Measurements from ENCODE around the gene TNK1.
"Not testable (repeated sequence)": the region's sequence is repeated elsewhere in the genome, so short reads cannot be mapped to it uniquely, and the experiment has no call there.

The TNK1 gene

GRCh38 chr17:7348478-7349242, 32.2 kb upstream of the TNK1 start:
- H3K4me1 ChIP-seq (ENCODE audit: insufficient read depth, low read length) = peaks cover 3% of the 10 kb centered on the region; the same call in 1 of the 2 replicates
- no peaks in the 10 kb centered on the region for H3K9me3 ChIP-seq (ENCODE audit: control insufficient read depth, insufficient read depth, low read length)
- H3K9ac ChIP-seq (ENCODE audit: low read depth, low read length) = no peak overlapping the region
- H3K36me3 ChIP-seq (ENCODE audit: insufficient read depth, low read length) = no peaks in the 10 kb centered on the region

- H3K9ac ChIP-seq (ENCODE audit: low read depth, low read length) = peak within 1 kb of the TSS; percentile 86
- H3K4me1 ChIP-seq (ENCODE audit: insufficient read depth, low read length) = peaks cover 3% of the 10 kb centered on the region; the same call in 1 of the 2 replicates
- no peaks in the 10 kb centered on the region for H3K36me3 ChIP-seq (ENCODE audit: insufficient read depth, low read length)
- H3K9me3 ChIP-seq (ENCODE audit: control insufficient read depth, insufficient read depth, low read length) = no peaks in the 10 kb centered on the region
Measured at GRCh38 chr17:7351665-7352502, 29.0 kb upstream of the TNK1 start, which contains the start of gene KCTD11. TSS of gene KCTD11 (plus strand) at chr17:7352162.

- H3K9ac ChIP-seq (ENCODE audit: low read depth, low read length) = peak overlapping the region; percentile 86
- H3K9me3 ChIP-seq (ENCODE audit: control insufficient read depth, insufficient read depth, low read length) = no peaks in the 10 kb centered on the region
- peaks cover 3% of the 10 kb centered on the region; the same call in 1 of the 2 replicates for H3K4me1 ChIP-seq (ENCODE audit: insufficient read depth, low read length)
- no peaks in the 10 kb centered on the region for H3K36me3 ChIP-seq (ENCODE audit: insufficient read depth, low read length)
Measured at GRCh38 chr17:7352503-7352889, 28.4 kb upstream of the TNK1 start.

- Histone ChIP-seq H3K9me3 (ENCODE audit: control insufficient read depth, insufficient read depth, low read length) (no peaks in the 10 kb centered on the region), H3K4me1 (ENCODE audit: insufficient read depth, low read length) (peaks cover 3% of the 10 kb centered on the region; the same call in 1 of the 2 replicates), H3K9ac (ENCODE audit: low read depth, low read length) (no peak overlapping the region), H3K36me3 (ENCODE audit: insufficient read depth, low read length) (no peaks in the 10 kb centered on the region)
Measured at GRCh38 chr17:7352910-7353635, 27.8 kb upstream of the TNK1 start.

GRCh38 chr17:7354262-7354843, 26.5 kb upstream of the TNK1 start:
- H3K9me3 ChIP-seq (ENCODE audit: control insufficient read depth, insufficient read depth, low read length) = no peaks in the 10 kb centered on the region
- H3K4me1 ChIP-seq (ENCODE audit: insufficient read depth, low read length) = peaks cover 3% of the 10 kb centered on the region; the same call in 1 of the 2 replicates
- H3K9ac ChIP-seq (ENCODE audit: low read depth, low read length) = no peak overlapping the region
- H3K36me3 ChIP-seq (ENCODE audit: insufficient read depth, low read length) = no peaks in the 10 kb centered on the region

GRCh38 chr17:7355053-7355452, 25.8 kb upstream of the TNK1 start, which contains the start of gene TMEM95:
TSS of gene TMEM95 (plus strand) at chr17:7355156. CDS start at chr17:7355205, 49 bp downstream.
- H3K9ac ChIP-seq (ENCODE audit: low read depth, low read length) = no peak within 1 kb of the TSS
- H3K9me3 ChIP-seq (ENCODE audit: control insufficient read depth, insufficient read depth, low read length) = no peaks in the 10 kb centered on the region
- no peaks in the 10 kb centered on the region; the same call in 1 of the 2 replicates for H3K4me1 ChIP-seq (ENCODE audit: insufficient read depth, low read length)
- H3K36me3 ChIP-seq (ENCODE audit: insufficient read depth, low read length) = no peaks in the 10 kb centered on the region

- H3K9ac ChIP-seq (ENCODE audit: low read depth, low read length) = no peak overlapping the region
Measured at GRCh38 chr17:7355573-7355972, 25.3 kb upstream of the TNK1 start.

GRCh38 chr17:7356072-7356549, 24.8 kb upstream of the TNK1 start:
- Histone ChIP-seq H3K4me1 (ENCODE audit: insufficient read depth, low read length) (no peaks in the 10 kb centered on the region; the same call in 1 of the 2 replicates), H3K36me3 (ENCODE audit: insufficient read depth, low read length) (no peaks in the 10 kb centered on the region), H3K9me3 (ENCODE audit: control insufficient read depth, insufficient read depth, low read length) (no peaks in the 10 kb centered on the region), H3K9ac (ENCODE audit: low read depth, low read length) (peak overlapping the region; percentile 7; the same call in 1 of the 2 replicates)

More at GRCh38 chr17:7355573-7355972, 25.3 kb upstream of the TNK1 start:
- no peaks in the 10 kb centered on the region for H3K9me3 ChIP-seq (ENCODE audit: control insufficient read depth, insufficient read depth, low read length)
- no peaks in the 10 kb centered on the region; the same call in 1 of the 2 replicates for H3K4me1 ChIP-seq (ENCODE audit: insufficient read depth, low read length)
- no peaks in the 10 kb centered on the region for H3K36me3 ChIP-seq (ENCODE audit: insufficient read depth, low read length)

GRCh38 chr17:7356756-7357155, 24.1 kb upstream of the TNK1 start:
- Histone ChIP-seq H3K9ac (ENCODE audit: low read depth, low read length) (no peak overlapping the region), H3K9me3 (ENCODE audit: control insufficient read depth, insufficient read depth, low read length) (no peaks in the 10 kb centered on the region), H3K4me1 (ENCODE audit: insufficient read depth, low read length) (no peaks in the 10 kb centered on the region; the same call in 1 of the 2 replicates), H3K36me3 (ENCODE audit: insufficient read depth, low read length) (no peaks in the 10 kb centered on the region)

GRCh38 chr17:7357381-7357780, 23.5 kb upstream of the TNK1 start:
- Histone ChIP-seq H3K9ac (ENCODE audit: low read depth, low read length) (no peak overlapping the region), H3K4me1 (ENCODE audit: insufficient read depth, low read length) (no peaks in the 10 kb centered on the region; the same call in 1 of the 2 replicates), H3K36me3 (ENCODE audit: insufficient read depth, low read length) (no peaks in the 10 kb centered on the region), H3K9me3 (ENCODE audit: control insufficient read depth, insufficient read depth, low read length) (no peaks in the 10 kb centered on the region)

- Histone ChIP-seq H3K9ac (ENCODE audit: low read depth, low read length) (no peak overlapping the region), H3K4me1 (ENCODE audit: insufficient read depth, low read length) (no peaks in the 10 kb centered on the region; the same call in 1 of the 2 replicates), H3K36me3 (ENCODE audit: insufficient read depth, low read length) (no peaks in the 10 kb centered on the region), H3K9me3 (ENCODE audit: control insufficient read depth, insufficient read depth, low read length) (no peaks in the 10 kb centered on the region)
Measured at GRCh38 chr17:7361906-7362305, 19.0 kb upstream of the TNK1 start.

- H3K4me1 ChIP-seq (ENCODE audit: insufficient read depth, low read length) = peaks cover 5% of the 10 kb centered on the region
- no peak overlapping the region for H3K9ac ChIP-seq (ENCODE audit: low read depth, low read length)
- H3K36me3 ChIP-seq (ENCODE audit: insufficient read depth, low read length) = no peaks in the 10 kb centered on the region
- H3K9me3 ChIP-seq (ENCODE audit: control insufficient read depth, insufficient read depth, low read length) = no peaks in the 10 kb centered on the region
Measured at GRCh38 chr17:7363311-7363710, 17.6 kb upstream of the TNK1 start.

GRCh38 chr17:7365963-7366362, 14.9 kb upstream of the TNK1 start:
- not testable (repeated sequence) for H3K36me3 ChIP-seq (ENCODE audit: insufficient read depth, low read length); H3K9ac ChIP-seq (ENCODE audit: low read depth, low read length); H3K9me3 ChIP-seq (ENCODE audit: control insufficient read depth, insufficient read depth, low read length); H3K4me1 ChIP-seq (ENCODE audit: insufficient read depth, low read length)

Measured in ES-I3 (cell line).